DND-41 (cell line): ENCODE measurements around the gene ZC3H4.
A peak's percentile ranks its signal among the peaks of the same experiment; 100 is the strongest.

Source experiments
- ATAC-seq: fragments of 200-7000 bp; cut with Tn5 transposase; 3 replicates; pipeline ENCODE4 v1.9.1; 2021; ENCODE audit warnings: low read depth; ENCODE audit not compliant: insufficient read depth
- DNase-seq: peaks from one replicate; pipeline ENCODE4 v3.0.0-alpha.2; 2020
- H2AFZ ChIP-seq: 2 replicates; pipeline ENCODE4 v1.6.0; 2012; ENCODE audit warnings: low read depth, low read length
- H3K27ac ChIP-seq: 2 replicates; pipeline ENCODE4 v1.5.1; 2012; ENCODE audit warnings: low read length, inconsistent platforms
- H3K27me3 ChIP-seq: fragments of 200-600 bp; sonication (generic); 2 replicates; pipeline ENCODE4 v1.6.0; 2012; ENCODE audit warnings: low read length, mild to moderate bottlenecking, inconsistent platforms; ENCODE audit not compliant: insufficient read depth, poor library complexity
- H3K36me3 ChIP-seq: 2 replicates; pipeline ENCODE4 v1.5.1; 2012; ENCODE audit warnings: low read length, inconsistent platforms; ENCODE audit not compliant: insufficient read depth
- H3K4me1 ChIP-seq: 2 replicates; pipeline ENCODE4 v1.5.1; 2012; ENCODE audit warnings: mild to moderate bottlenecking, low read length; ENCODE audit not compliant: insufficient read depth
- H3K4me2 ChIP-seq: 2 replicates; pipeline ENCODE4 v1.6.0; 2012; ENCODE audit warnings: mild to moderate bottlenecking, moderate library complexity, low read length, inconsistent platforms; ENCODE audit not compliant: insufficient read depth
- H3K4me3 ChIP-seq, 2 experiments: fragments of 200-600 bp in 1 of 2; shearing (Covaris generic) in 1 of 2; 2 replicates each; pipeline ENCODE4 v1.5.1; 2012 to 2016; ENCODE audit warnings: inconsistent platforms in 2 of 2, low read length in 2 of 2, mild to moderate bottlenecking in 2 of 2, low read depth in 1 of 2, moderate library complexity in 1 of 2
- H3K79me2 ChIP-seq: 2 replicates; pipeline ENCODE4 v1.6.0; 2012; ENCODE audit warnings: low read length, inconsistent platforms; ENCODE audit not compliant: insufficient read depth
- H3K9ac ChIP-seq: 2 replicates; pipeline ENCODE4 v1.6.0; 2012; ENCODE audit warnings: low read depth, mild to moderate bottlenecking, inconsistent platforms, low read length, moderate library complexity
- H3K9me3 ChIP-seq: 2 replicates; pipeline ENCODE4 v1.5.1; 2012; ENCODE audit warnings: low read length, moderate library complexity, mild to moderate bottlenecking, inconsistent platforms; ENCODE audit not compliant: insufficient read depth, severe bottlenecking
- H4K20me1 ChIP-seq: 2 replicates; pipeline ENCODE4 v1.6.0; 2012; ENCODE audit warnings: low read length; ENCODE audit not compliant: insufficient read depth
- EZH2 ChIP-seq: IDR thresholded peaks from 3 replicates; pipeline ENCODE4 v1.6.1; 2012; ENCODE audit warnings: borderline replicate concordance, low read depth, mild to moderate bottlenecking, moderate library complexity, low read length, inconsistent platforms; ENCODE audit not compliant: severe bottlenecking
- TF ChIP-seq, protein P1 (sequence below): IDR thresholded peaks from 2 replicates; pipeline ENCODE4 v1.5.1; 2012; ENCODE audit warnings: borderline replicate concordance, low read length, moderate library complexity, mild to moderate bottlenecking; ENCODE audit not compliant: poor library complexity, severe bottlenecking; ENCODE audit errors: extremely low read depth

ZC3H4 gene

DNA sequence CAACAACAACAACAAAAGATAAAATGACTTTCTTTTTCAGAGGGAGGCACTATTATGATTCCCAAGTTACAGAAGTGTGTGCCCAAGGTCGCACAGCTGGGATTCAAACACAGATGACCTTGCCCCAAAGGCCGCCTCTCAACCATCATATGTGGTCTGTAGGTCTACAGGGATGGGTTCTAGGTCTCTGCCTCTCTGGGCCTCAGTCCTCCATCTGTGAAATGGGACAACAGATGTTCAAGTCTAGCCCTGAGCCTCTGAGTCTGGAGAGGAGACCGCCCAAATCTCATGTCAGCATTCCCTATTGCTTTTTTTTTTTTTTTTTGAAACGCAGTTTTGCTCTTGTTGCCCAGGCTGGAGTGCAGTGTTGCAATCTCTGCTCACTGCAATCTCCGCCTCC is 89.1 kb downstream of the ZC3H4 start:
- Histone ChIP-seq H3K27me3 (peaks cover 24% of the 10 kb centered on the region), H3K36me3 (no peaks in the 10 kb centered on the region), H2AFZ (no peak overlapping the region), H3K4me3 (no peak overlapping the region), H3K4me2 (no peak overlapping the region), H3K9ac (no peak overlapping the region), H4K20me1 (no peaks in the 10 kb centered on the region), H3K27ac (no peak overlapping the region), H3K9me3 (no peaks in the 10 kb centered on the region), H3K4me1 (0 out of 2 replicates have a peak, but pooled peaks cover 4% of the 10 kb centered on the region), H3K79me2 (no peaks in the 10 kb centered on the region)
- no peak for ATAC-seq
- DNase-seq = no peak
- TF ChIP-seq, protein P1, sequence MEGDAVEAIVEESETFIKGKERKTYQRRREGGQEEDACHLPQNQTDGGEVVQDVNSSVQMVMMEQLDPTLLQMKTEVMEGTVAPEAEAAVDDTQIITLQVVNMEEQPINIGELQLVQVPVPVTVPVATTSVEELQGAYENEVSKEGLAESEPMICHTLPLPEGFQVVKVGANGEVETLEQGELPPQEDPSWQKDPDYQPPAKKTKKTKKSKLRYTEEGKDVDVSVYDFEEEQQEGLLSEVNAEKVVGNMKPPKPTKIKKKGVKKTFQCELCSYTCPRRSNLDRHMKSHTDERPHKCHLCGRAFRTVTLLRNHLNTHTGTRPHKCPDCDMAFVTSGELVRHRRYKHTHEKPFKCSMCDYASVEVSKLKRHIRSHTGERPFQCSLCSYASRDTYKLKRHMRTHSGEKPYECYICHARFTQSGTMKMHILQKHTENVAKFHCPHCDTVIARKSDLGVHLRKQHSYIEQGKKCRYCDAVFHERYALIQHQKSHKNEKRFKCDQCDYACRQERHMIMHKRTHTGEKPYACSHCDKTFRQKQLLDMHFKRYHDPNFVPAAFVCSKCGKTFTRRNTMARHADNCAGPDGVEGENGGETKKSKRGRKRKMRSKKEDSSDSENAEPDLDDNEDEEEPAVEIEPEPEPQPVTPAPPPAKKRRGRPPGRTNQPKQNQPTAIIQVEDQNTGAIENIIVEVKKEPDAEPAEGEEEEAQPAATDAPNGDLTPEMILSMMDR = no peak
- TF ChIP-seq EZH2 = no peak

DNA sequence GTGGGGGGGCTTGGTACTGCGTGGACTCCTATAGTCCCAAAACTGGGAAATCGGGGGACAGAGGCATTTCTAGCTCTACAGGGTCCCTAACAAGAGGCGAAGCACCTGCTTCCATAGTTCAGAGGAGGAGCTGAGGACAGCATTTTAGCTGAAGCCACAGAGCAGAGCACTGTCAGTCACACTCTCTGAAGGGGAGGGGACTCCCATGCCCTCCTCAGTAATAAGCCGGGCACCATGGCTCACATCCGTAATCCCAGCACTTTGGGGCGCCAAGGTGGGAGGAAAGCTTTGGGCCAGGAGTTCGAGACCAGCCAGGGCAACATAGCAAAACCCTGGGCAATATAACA is 90.2 kb downstream of the ZC3H4 start:
- peak; percentile 48; the same call in 2 of the 3 replicates for ATAC-seq
- no peak for TF ChIP-seq EZH2
- TF ChIP-seq, protein P1 = no peak
- peaks cover 24% of the 10 kb centered on the region for H3K27me3 ChIP-seq

DNA sequence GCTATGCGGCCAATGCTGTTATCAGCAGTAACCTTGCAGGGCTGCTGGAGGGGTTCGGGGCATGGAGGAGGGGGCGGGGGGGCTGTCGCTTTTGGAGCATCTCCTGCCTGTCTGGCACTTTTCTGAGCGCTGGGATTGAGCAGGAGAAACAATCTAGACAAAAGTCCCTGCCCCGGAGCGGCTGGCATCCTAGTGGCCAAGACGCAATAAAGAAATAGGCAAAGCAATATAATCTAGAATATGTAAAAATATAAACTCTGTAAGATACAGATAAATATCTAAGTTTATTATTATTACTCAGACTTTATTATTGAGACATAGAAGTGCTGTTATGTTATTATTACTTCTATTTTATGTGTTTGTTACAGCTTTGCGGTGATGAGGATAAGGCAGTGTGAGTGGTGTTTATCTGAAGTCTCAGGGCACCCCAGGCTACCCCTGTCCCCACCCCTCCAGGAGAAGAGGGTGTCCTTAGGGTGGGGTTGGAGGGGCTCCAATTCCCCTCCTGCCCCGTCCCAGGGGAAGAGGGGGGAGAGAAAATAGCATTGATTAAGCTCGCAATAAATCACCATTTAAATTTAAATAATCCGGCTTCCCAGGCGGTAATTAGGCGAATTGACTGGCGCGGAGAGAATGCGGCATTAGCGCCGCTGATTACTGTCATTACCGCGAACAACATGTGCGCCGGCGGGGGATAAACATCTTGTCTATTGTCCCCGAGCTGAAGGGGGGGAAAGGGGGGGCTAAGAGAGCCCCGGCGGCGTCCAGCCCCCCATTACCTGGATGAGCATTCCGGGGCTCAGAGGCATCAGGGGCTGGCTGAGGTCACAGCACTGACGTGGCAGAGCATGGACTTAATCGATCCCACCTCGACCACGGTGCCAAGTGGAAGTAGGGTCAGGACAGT is 90.8 kb downstream of the ZC3H4 start:
- no peak overlapping the region for H3K4me2 ChIP-seq
- H4K20me1 ChIP-seq = no peaks in the 10 kb centered on the region
- H3K36me3 ChIP-seq = no peaks in the 10 kb centered on the region
- no peaks in the 10 kb centered on the region for H3K9me3 ChIP-seq
- H2AFZ ChIP-seq = no peak overlapping the region
- ATAC-seq (no peak), DNase-seq (no peak)
- peaks cover 21% of the 10 kb centered on the region for H3K27me3 ChIP-seq
- H3K79me2 ChIP-seq = no peaks in the 10 kb centered on the region
- H3K9ac ChIP-seq = no peak overlapping the region
- H3K27ac ChIP-seq = no peak overlapping the region
- peak; percentile 58 for TF ChIP-seq EZH2
- TF ChIP-seq, protein P1 = no peak
- 0 out of 2 replicates have a peak, but pooled peaks cover 4% of the 10 kb centered on the region for H3K4me1 ChIP-seq
- H3K4me3 ChIP-seq = no peak overlapping the region

More for the DNA sequence above, 90.2 kb downstream of the ZC3H4 start:
- Histone ChIP-seq H3K4me1 (0 out of 2 replicates have a peak, but pooled peaks cover 4% of the 10 kb centered on the region), H4K20me1 (no peaks in the 10 kb centered on the region), H3K9me3 (no peaks in the 10 kb centered on the region), H3K36me3 (no peaks in the 10 kb centered on the region), H3K4me2 (no peak overlapping the region), H3K9ac (no peak overlapping the region), H3K27ac (no peak overlapping the region), H3K79me2 (no peaks in the 10 kb centered on the region), H2AFZ (no peak overlapping the region), H3K4me3 (no peak overlapping the region)
- no peak for DNase-seq
